Natural killer cell (primary cell): ENCODE results near the gene DMPK. TPM values are rescaled to one million over a fixed set of nuclear protein-coding genes. Genes with fewer than 3 reads are reported as not detected.

ENCODE experiments used
- ATAC-seq, 3 donors: fragments of 150-1000 bp in 2 of 3; fragments of 200-7000 bp in 1 of 3; cut with Tn5 transposase; 1 replicate in 1 of 3; 2 replicates in 2 of 3; pipeline ENCODE4 v1.10.0; 2021; ENCODE audit warnings: mild to moderate bottlenecking in 2 of 3, moderate library complexity in 2 of 3
- DNase-seq, 2 donors: peaks; one replicate each; pipeline versions ENCODE4 v3.0.0 to v3.0.0-alpha.2; 2013 to 2021; ENCODE audit warnings: mixed read lengths in 1 of 2
- H3K27ac ChIP-seq: one replicate; pipeline ENCODE4 v1.5.1; 2013; ENCODE audit warnings: mild to moderate bottlenecking, low read length
- H3K27me3 ChIP-seq: one replicate; pipeline ENCODE4 v1.6.1; 2013; ENCODE audit warnings: low read length; ENCODE audit not compliant: control insufficient read depth, insufficient read depth
- H3K36me3 ChIP-seq: one replicate; pipeline ENCODE4 v1.6.1; 2013; ENCODE audit warnings: low read length; ENCODE audit not compliant: control insufficient read depth, insufficient read depth
- H3K4me1 ChIP-seq: one replicate; pipeline ENCODE4 v1.6.1; 2013; ENCODE audit warnings: low read length; ENCODE audit not compliant: control insufficient read depth, insufficient read depth
- H3K4me3 ChIP-seq: one replicate; pipeline ENCODE4 v1.5.1; 2013; ENCODE audit warnings: low read length
- H3K9me3 ChIP-seq: one replicate; pipeline ENCODE4 v1.6.1; 2013; ENCODE audit warnings: low read length; ENCODE audit not compliant: control insufficient read depth, insufficient read depth
- H3K27ac Mint-ChIP-seq, 2 donors: one replicate each; pipeline ENCODE4 v1.8.0; 2022; ENCODE audit warnings: mild to moderate bottlenecking in 2 of 2, mixed read lengths in 2 of 2, moderate library complexity in 1 of 2
- H3K27me3 Mint-ChIP-seq, 2 donors: one replicate each; pipeline ENCODE4 v1.8.0; 2022; ENCODE audit warnings: low read depth in 2 of 2, mixed read lengths in 2 of 2
- H3K36me3 Mint-ChIP-seq: one replicate; pipeline ENCODE4 v1.8.0; 2022; ENCODE audit warnings: mixed read lengths
- H3K4me1 Mint-ChIP-seq, 2 donors: one replicate each; pipeline ENCODE4 v1.8.0; 2022; ENCODE audit warnings: mixed read lengths in 2 of 2
- H3K4me3 Mint-ChIP-seq: one replicate; pipeline ENCODE4 v1.8.0; 2022; ENCODE audit warnings: mild to moderate bottlenecking, moderate library complexity, mixed read lengths
- H3K9me3 Mint-ChIP-seq, 2 donors: one replicate each; pipeline ENCODE4 v1.8.0; 2022; ENCODE audit warnings: mixed read lengths in 2 of 2
- WGBS: methylation state at CpG from one replicate; pipeline ENCODE4 v1.1.7; 2013; ENCODE audit warnings: missing lambda C conversion rate; ENCODE audit not compliant: insufficient coverage; 5-methylcytosine and 5-hydroxymethylcytosine counted together
- intact Hi-C: fragments of 100-400 bp; cut with micrococcal nuclease; formaldehyde crosslinking; loops from one replicate; pipeline ENCODE4 v1.14.2; 2022
- total RNA-seq, 4 donors: library from RNA; stranded (reverse); fragments of 120-200 nt in 1 of 4; gene quantifications; one replicate each; pipeline versions ENCODE4 v1.2.3 to v1.2.4, GENCODE V29; 2013 to 2022
- TF ChIP-seq, protein P1 (sequence below): fragments of 200-600 bp; IDR thresholded peaks from one replicate; pipeline ENCODE4 v1.8.0; 2022; ENCODE audit warnings: antibody characterized with exemption

DMPK gene
- total RNA-seq, 3 donors from 2014 or later (not counting 1 experiment from before 2014, with no cell fraction given): 48.1 to 67.5 (median 49.8) TPM

DNA sequence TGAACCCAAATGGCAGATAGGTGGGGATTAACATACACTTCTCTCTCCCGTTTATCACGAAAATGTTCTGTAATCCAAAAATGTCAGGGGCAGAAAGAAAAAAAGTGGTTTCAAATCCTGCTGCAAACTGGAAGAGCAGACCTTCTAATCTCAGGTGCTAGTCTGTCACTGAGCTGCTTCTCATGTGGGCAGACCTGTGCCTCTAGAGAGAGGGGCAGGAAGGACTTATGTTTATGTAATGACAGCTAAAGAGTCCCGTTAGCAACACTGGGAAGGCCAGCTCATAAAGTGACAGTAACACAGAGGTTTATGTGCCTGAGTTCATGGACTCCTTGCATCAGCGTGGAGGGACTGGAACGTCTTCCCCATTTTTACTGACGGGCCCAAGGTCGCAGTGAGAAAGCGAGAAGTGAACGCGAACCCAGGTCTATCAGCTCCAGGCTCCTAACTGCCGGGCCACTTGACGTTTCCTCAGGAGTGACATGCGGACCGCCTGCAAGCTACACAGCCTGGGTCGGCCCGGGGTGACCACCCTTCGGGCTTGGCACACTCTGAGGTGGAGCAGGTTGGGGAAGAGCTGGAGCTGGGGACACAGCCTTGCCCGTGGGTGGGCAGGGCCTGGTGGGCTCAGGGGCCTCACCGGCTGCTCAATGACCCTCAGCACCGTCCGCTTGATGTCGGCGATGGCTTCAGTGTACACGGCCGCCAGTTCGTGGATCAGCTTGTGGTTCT is 42.4 kb upstream of the DMPK start:
- Mint-ChIP-seq H3K36me3 (no peaks in the 10 kb centered on the region), H3K4me1 (no peaks in the 10 kb centered on the region), H3K4me3 (no peak overlapping the region), H3K9me3 (no peaks in the 10 kb centered on the region), H3K27ac (no peak overlapping the region), H3K27me3 (no peaks in the 10 kb centered on the region)
- Histone ChIP-seq H3K4me3 (no peak overlapping the region), H3K36me3 (peaks cover 76% of the 10 kb centered on the region), H3K27me3 (no peaks in the 10 kb centered on the region), H3K27ac (no peak overlapping the region), H3K4me1 (no peaks in the 10 kb centered on the region), H3K9me3 (no peaks in the 10 kb centered on the region)
- TF ChIP-seq, protein P1, sequence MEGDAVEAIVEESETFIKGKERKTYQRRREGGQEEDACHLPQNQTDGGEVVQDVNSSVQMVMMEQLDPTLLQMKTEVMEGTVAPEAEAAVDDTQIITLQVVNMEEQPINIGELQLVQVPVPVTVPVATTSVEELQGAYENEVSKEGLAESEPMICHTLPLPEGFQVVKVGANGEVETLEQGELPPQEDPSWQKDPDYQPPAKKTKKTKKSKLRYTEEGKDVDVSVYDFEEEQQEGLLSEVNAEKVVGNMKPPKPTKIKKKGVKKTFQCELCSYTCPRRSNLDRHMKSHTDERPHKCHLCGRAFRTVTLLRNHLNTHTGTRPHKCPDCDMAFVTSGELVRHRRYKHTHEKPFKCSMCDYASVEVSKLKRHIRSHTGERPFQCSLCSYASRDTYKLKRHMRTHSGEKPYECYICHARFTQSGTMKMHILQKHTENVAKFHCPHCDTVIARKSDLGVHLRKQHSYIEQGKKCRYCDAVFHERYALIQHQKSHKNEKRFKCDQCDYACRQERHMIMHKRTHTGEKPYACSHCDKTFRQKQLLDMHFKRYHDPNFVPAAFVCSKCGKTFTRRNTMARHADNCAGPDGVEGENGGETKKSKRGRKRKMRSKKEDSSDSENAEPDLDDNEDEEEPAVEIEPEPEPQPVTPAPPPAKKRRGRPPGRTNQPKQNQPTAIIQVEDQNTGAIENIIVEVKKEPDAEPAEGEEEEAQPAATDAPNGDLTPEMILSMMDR: no peak
- DNase-seq (no peak), ATAC-seq (no peak)
- intact Hi-C loops: no loop called here
- 94% methylated on average over 26 of the region's 26 CpGs for WGBS

DNA sequence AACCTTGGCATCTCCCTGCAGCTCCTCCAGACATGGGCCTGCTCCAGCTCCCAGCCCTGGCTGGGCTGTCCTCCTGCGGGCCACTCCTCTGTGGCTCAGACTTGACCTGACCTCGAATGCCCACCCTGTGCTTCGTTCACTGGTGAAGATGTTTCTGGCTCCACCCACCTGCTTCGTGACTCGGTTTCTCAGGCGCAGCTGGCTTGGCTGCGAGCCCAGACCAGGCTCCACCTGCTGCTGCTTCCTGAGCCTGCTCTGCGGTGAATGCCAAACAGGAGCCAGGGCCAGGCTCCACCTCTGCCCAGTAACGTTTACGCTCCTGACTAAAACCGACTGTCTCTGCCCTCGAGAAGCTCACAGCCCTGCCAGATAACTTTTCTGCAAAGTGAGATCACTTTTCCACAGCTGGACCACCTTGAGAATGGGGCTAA is 41.8 kb upstream of the DMPK start:
- intact Hi-C loops: no loop called here
- Histone ChIP-seq H3K27ac (no peak overlapping the region), H3K36me3 (peaks cover 70% of the 10 kb centered on the region), H3K4me1 (no peaks in the 10 kb centered on the region), H3K27me3 (no peaks in the 10 kb centered on the region), H3K4me3 (no peak overlapping the region), H3K9me3 (no peaks in the 10 kb centered on the region)
- no peaks in the 10 kb centered on the region for H3K36me3 Mint-ChIP-seq
- H3K27me3 Mint-ChIP-seq: no peaks in the 10 kb centered on the region
- H3K27ac Mint-ChIP-seq: no peak overlapping the region
- DNase-seq (no peak), ATAC-seq (no peak)
- H3K9me3 Mint-ChIP-seq: no peaks in the 10 kb centered on the region
- TF ChIP-seq, protein P1: no peak
- 91% methylated on average over 12 of the region's 12 CpGs for WGBS
- no peak overlapping the region for H3K4me3 Mint-ChIP-seq
- no peaks in the 10 kb centered on the region for H3K4me1 Mint-ChIP-seq

DNA sequence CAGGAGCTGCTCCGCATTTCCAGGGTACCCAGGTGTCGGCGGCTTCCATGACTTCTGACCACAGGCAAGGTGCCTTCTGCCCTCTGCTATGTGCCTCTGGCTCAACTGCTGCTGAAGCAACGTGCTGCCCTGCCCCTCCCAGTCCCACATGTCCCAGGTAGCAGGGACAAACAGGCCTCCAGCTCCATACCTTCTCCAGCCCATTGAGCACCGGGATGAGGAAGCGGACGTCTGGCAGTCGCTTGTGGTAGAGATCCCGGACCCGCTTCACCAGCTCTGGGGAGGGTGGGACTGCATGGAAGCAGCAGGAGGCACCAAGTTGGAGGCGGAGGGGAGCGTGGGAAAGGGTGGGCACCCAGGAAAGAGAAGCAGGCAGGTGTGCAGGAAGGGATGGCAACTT is 40.9 kb upstream of the DMPK start:
- Mint-ChIP-seq H3K4me1 (no peaks in the 10 kb centered on the region), H3K27me3 (no peaks in the 10 kb centered on the region), H3K9me3 (no peaks in the 10 kb centered on the region), H3K36me3 (no peaks in the 10 kb centered on the region), H3K4me3 (no peak overlapping the region), H3K27ac (no peak overlapping the region)
- Histone ChIP-seq H3K4me3 (no peak overlapping the region), H3K27ac (no peak overlapping the region), H3K9me3 (no peaks in the 10 kb centered on the region), H3K27me3 (no peaks in the 10 kb centered on the region), H3K36me3 (peaks cover 62% of the 10 kb centered on the region), H3K4me1 (no peaks in the 10 kb centered on the region)
- 97% methylated on average over 12 of the region's 12 CpGs for WGBS
- intact Hi-C loops: no loop called here
- TF ChIP-seq, protein P1: no peak
- no peak for DNase-seq
- no peak for ATAC-seq

DNA sequence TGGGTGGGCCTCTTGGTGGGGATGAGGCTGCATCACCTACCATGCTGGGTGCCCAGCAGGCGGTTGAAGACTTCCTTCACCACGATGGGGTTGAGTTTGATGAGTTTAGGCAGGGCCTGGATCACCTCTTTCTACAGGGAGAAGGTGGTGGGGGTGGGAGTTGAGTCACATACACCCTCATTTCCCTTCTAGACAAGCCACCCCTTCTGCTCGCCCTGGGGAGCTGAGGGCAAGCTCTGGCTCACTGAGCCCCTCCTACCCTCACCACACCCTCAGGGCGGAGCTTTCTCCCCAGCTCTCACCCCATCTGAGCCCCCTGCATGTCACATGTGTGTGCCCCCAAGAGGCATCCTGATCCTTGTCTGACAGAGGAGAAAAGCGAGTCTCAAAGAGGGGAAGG is 40.4 kb upstream of the DMPK start:
- H3K27me3 ChIP-seq: no peaks in the 10 kb centered on the region
- no peak overlapping the region for H3K4me3 ChIP-seq
- no peak overlapping the region for H3K27ac ChIP-seq
- H3K4me1 ChIP-seq: no peaks in the 10 kb centered on the region
- Mint-ChIP-seq H3K4me1 (no peaks in the 10 kb centered on the region), H3K27ac (no peak overlapping the region), H3K36me3 (no peaks in the 10 kb centered on the region), H3K9me3 (no peaks in the 10 kb centered on the region), H3K4me3 (no peak overlapping the region), H3K27me3 (no peaks in the 10 kb centered on the region)
- TF ChIP-seq, protein P1: no peak
- ATAC-seq: no peak
- peaks cover 57% of the 10 kb centered on the region for H3K36me3 ChIP-seq
- 91% methylated on average over 3 of the region's 5 CpGs for WGBS
- intact Hi-C loops: no loop called here
- DNase-seq: no peak
- H3K9me3 ChIP-seq: no peaks in the 10 kb centered on the region
